ENCODE results near the gene ADGRA1. TPM values are rescaled to one million over a fixed set of nuclear protein-coding genes. Genes with fewer than 3 reads are reported as not detected.

ADGRA1 gene, protein sequence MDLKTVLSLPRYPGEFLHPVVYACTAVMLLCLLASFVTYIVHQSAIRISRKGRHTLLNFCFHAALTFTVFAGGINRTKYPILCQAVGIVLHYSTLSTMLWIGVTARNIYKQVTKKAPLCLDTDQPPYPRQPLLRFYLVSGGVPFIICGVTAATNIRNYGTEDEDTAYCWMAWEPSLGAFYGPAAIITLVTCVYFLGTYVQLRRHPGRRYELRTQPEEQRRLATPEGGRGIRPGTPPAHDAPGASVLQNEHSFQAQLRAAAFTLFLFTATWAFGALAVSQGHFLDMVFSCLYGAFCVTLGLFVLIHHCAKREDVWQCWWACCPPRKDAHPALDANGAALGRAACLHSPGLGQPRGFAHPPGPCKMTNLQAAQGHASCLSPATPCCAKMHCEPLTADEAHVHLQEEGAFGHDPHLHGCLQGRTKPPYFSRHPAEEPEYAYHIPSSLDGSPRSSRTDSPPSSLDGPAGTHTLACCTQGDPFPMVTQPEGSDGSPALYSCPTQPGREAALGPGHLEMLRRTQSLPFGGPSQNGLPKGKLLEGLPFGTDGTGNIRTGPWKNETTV
- total RNA-seq, result under 1 TPM in 3 of 4 donors, not detected in 1; 0.06 to 0.84 (median 0.44) TPM
- under 1 TPM in 2 of 3 donors, not detected in 1; 0.05 to 0.08 TPM for polyA plus RNA-seq
- long read RNA-seq, donor 1, result 0 reads
- long read RNA-seq, donor 2, result 0 reads

DNA sequence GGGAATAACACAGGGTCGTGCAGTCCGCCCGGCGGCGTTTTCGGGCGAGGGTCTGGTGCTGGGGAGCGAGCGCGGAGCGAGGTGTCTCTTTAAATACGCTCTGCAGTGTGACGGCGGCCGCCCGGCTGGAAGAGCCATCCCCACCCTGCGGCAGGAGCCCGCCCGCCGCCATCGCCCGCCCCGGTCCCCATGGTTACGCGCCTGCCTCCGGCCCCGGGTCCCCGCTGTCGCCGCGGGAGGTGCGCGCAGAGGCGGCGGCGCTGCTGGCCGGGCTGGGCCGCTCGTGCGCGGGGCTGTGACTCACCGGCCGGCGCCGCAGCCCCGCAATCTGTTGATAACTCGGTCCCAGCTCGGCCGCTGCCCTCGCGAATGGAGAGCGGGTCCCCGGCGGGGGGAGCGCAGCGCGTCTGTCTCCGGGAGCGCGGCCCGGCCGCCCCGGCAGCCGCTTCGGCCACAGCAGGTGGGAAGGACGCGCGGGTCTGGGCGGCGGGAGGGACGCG, at the start of gene ADGRA1:
Gene ADGRA1 (plus strand): TSS at position 246 of the 500 bp plus-strand sequence. CDS start 986 bp downstream, outside the sequence.
- Histone ChIP-seq H3K36me3 (ENCODE audit: insufficient read depth in 1 of 2, low read depth in 1 of 2) (no peaks in the 10 kb centered on the region), H3K4me3 (peak within 1 kb of the TSS; percentile 51), H3K4me1 (no peaks in the 10 kb centered on the region), H3K27ac (no peak within 1 kb of the TSS), H3K9me3 (no peaks in the 10 kb centered on the region), H3K27me3 (ENCODE audit: insufficient read depth in 3 of 3, low read length in 2 of 3) (peaks cover 0 to 94% (median 35%) of the 10 kb centered on the region in 3 donors)
- TF ChIP-seq, protein P1, sequence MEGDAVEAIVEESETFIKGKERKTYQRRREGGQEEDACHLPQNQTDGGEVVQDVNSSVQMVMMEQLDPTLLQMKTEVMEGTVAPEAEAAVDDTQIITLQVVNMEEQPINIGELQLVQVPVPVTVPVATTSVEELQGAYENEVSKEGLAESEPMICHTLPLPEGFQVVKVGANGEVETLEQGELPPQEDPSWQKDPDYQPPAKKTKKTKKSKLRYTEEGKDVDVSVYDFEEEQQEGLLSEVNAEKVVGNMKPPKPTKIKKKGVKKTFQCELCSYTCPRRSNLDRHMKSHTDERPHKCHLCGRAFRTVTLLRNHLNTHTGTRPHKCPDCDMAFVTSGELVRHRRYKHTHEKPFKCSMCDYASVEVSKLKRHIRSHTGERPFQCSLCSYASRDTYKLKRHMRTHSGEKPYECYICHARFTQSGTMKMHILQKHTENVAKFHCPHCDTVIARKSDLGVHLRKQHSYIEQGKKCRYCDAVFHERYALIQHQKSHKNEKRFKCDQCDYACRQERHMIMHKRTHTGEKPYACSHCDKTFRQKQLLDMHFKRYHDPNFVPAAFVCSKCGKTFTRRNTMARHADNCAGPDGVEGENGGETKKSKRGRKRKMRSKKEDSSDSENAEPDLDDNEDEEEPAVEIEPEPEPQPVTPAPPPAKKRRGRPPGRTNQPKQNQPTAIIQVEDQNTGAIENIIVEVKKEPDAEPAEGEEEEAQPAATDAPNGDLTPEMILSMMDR (IDR thresholded peaks at IDR 0.05), result no peak
- ATAC-seq (peak; percentile 34 to 77 (median 63)), DNase-seq (no peak)
- intact Hi-C loops (cut with DNase I), result no loop called here
- WGBS, 3 donors, result 1 to 3% (median 1%) methylated on average over 32 to 72 of the region's 72 CpGs

DNA sequence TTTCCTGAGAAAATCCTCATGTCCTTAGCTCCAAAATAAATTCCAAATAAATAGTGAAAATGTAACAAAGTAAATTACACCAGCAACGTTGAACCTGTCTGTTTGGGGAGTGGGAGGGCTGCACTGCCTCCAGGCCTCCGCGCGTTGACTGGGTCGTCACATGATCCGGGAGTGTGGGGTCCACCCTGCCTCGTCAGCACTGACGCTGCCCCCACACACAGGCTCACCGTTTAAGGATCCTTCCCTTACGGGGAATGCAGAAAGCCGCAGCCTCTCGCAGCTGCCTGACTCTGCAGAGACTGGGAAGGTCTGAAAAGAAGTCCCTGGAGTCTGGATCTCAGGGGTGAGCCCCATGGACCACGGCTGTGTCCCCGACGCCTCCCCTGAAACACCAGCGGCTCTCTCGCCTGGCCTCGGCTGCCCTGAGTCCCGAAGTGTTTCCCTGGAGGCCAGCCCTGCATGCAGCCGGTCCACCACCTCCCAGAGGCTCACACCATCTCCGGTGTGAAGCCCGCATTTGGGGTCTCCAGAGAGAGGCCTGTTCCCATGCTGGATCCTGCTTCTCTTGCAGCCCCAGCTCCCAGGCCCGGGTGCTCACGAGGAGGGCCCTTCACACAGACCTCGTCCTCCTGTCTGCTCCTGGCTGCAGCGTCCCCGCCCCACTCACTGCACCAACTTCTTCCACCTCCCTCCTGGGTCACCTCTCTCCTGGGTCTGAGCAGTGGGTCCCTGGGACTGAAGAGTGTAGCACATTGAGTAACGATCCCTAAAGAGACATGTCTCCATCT, 49.5 kb upstream of the ADGRA1 start:
- TF ChIP-seq, protein P1 (IDR thresholded peaks at IDR 0.05), result no peak
- H3K27me3 ChIP-seq (ENCODE audit: insufficient read depth in 3 of 3, low read length in 2 of 3), result peaks cover 0 to 50% (median 25%) of the 10 kb centered on the region in 3 donors

GRCh38 chr10:133039107-133039802, 48.5 kb upstream of the ADGRA1 start:
- Histone ChIP-seq H3K27me3 (ENCODE audit: insufficient read depth in 3 of 3, low read length in 2 of 3) (peaks cover 0 to 57% (median 21%) of the 10 kb centered on the region in 3 donors), H3K4me3 (no peak overlapping the region), H3K4me1 (no peaks in the 10 kb centered on the region), H3K27ac (no peak overlapping the region), H3K9me3 (no peaks in the 10 kb centered on the region), H3K36me3 (ENCODE audit: insufficient read depth in 1 of 2, low read depth in 1 of 2) (no peaks in the 10 kb centered on the region)
- no peak for ATAC-seq
- intact Hi-C loops (cut with DNase I), result no loop called here
- 38 to 44% (median 44%) methylated on average over 27 to 30 of the region's 30 CpGs for WGBS, 3 donors
- no peak for DNase-seq
- TF ChIP-seq, protein P1 (IDR thresholded peaks at IDR 0.05), result no peak

More for the DNA sequence above, 49.5 kb upstream of the ADGRA1 start:
- no peaks in the 10 kb centered on the region for H3K9me3 ChIP-seq
- ATAC-seq (no peak), DNase-seq (no peak)
- H3K27ac ChIP-seq, result no peak overlapping the region
- H3K4me3 ChIP-seq, result no peak overlapping the region
- H3K36me3 ChIP-seq (ENCODE audit: insufficient read depth in 1 of 2, low read depth in 1 of 2), result no peaks in the 10 kb centered on the region
- no peaks in the 10 kb centered on the region for H3K4me1 ChIP-seq
- WGBS, 3 donors, result 61 to 64% (median 62%) methylated on average over 27 to 28 of the region's 28 CpGs
- intact Hi-C loops (cut with DNase I), result no loop called here

DNA sequence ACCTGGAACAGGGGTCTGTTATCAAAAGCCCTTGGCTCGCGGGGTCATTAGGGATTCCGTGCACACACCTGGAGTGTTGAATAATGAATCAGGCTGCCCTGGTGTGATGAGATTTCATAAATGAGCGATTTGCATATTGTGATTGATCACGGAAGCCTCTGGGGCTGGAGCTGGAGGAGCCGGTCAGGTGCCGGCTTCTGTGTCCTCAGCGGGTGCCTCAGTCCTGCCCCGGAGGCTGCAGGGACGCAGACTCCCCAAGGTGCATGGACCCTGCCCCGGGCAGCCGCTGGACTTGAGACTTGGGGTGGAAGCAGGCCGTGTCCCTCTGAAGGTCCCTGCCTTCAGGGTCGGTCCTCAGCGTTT, 47.9 kb upstream of the ADGRA1 start:
- no peak overlapping the region for H3K27ac ChIP-seq
- DNase-seq (no peak), ATAC-seq (no peak)
- no peaks in the 10 kb centered on the region for H3K4me1 ChIP-seq
- no peak overlapping the region for H3K4me3 ChIP-seq
- intact Hi-C loops (cut with DNase I), result no loop called here
- no peaks in the 10 kb centered on the region for H3K9me3 ChIP-seq
- 63 to 69% (median 65%) methylated on average over 15 of the region's 15 CpGs for WGBS, 3 donors
- H3K27me3 ChIP-seq (ENCODE audit: insufficient read depth in 3 of 3, low read length in 2 of 3), result peaks cover 0 to 61% (median 22%) of the 10 kb centered on the region in 3 donors
- no peaks in the 10 kb centered on the region for H3K36me3 ChIP-seq (ENCODE audit: insufficient read depth in 1 of 2, low read depth in 1 of 2)
- TF ChIP-seq, protein P1 (IDR thresholded peaks at IDR 0.05), result no peak

Data from psoas muscle (tissue), 8 donors.